ENCODE data around the gene MYO5A.

MYO5A gene

GRCh38 chr15:52369030-52369429 lies 159.7 kb downstream of the MYO5A start:
- TF ChIP-seq, protein P1, sequence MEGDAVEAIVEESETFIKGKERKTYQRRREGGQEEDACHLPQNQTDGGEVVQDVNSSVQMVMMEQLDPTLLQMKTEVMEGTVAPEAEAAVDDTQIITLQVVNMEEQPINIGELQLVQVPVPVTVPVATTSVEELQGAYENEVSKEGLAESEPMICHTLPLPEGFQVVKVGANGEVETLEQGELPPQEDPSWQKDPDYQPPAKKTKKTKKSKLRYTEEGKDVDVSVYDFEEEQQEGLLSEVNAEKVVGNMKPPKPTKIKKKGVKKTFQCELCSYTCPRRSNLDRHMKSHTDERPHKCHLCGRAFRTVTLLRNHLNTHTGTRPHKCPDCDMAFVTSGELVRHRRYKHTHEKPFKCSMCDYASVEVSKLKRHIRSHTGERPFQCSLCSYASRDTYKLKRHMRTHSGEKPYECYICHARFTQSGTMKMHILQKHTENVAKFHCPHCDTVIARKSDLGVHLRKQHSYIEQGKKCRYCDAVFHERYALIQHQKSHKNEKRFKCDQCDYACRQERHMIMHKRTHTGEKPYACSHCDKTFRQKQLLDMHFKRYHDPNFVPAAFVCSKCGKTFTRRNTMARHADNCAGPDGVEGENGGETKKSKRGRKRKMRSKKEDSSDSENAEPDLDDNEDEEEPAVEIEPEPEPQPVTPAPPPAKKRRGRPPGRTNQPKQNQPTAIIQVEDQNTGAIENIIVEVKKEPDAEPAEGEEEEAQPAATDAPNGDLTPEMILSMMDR (IDR thresholded peaks at IDR 0.05): no peak

GRCh38 chr15:52368402-52368801 lies 160.3 kb downstream of the MYO5A start:
- TF ChIP-seq, protein P1 (IDR thresholded peaks at IDR 0.05): no peak

DNA sequence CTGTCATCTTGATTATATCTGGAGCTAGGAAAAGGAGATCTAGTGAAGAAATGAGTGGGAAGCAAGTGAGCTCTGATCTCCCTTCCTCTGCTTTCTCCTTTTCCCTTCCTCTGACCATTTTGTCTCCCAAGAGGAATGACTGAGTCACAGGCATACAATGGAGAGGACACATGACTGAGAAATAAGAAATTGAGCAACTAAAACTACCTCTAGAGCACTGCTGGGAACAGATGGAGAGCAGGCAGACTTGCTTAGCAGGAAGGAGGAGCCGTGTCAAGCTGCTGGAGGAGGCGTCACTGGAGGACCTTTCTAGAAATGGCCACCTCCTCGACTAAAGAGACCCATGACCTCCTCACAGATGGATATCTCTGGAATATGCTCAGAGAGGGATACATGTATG lies 166.2 kb downstream of the MYO5A start:
- TF ChIP-seq, protein P1 (IDR thresholded peaks at IDR 0.05): no peak

DNA sequence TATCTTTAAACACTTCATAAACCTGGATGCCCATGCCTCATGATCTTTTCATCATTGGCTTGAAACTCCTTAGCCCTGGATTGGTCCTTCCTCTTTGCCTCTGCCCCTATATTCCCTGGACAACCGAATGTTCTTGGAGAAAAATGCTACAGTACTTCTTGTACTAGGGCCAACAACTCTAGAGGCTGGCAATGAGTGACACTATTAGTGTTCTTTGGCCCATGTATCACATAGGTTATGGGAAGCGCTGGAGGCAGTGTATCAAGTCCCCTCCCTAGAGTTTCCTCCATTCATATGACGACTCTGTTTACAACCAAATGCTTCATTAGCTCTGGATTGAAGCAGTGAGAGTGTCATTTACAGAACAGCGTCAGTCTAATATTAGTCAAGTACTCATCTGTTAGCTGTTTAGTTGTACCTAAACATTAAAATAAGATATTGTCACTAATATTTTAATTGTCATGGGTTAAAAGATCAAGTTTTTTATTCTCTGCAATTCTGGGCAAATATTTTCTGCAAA lies 166.6 kb downstream of the MYO5A start:
- TF ChIP-seq, protein P1 (IDR thresholded peaks at IDR 0.05): no peak

DNA sequence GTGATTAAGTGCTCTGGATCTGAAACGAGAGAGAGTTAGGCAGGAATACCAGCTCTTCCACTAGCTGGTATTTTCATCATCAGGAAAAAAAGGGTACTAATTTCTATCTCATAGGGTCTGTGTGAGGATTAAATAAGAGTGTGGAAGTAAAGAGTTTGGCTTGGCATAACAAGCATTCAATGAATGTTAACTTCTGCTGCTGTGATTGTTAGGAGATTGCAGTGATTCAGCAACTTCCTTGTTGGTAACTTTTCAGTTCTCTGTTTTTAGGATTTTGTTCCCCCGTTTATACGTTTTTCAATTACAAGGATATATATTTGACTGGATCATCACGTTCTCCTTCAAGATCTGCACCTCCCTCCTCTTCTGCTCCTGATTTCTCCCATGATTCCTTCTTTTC lies 167.2 kb downstream of the MYO5A start:
- TF ChIP-seq, protein P1 (IDR thresholded peaks at IDR 0.05): no peak

GRCh38 chr15:52360229-52361203 lies 168.2 kb downstream of the MYO5A start:
- TF ChIP-seq, protein P1 (IDR thresholded peaks at IDR 0.05): no peak

GRCh38 chr15:52359722-52360121 lies 169.0 kb downstream of the MYO5A start:
- TF ChIP-seq, protein P1 (IDR thresholded peaks at IDR 0.05): no peak
